HUDEP-2 (cell line): ENCODE results near the gene IGSF9.
"Not testable (repeated sequence)": the region's sequence is repeated elsewhere in the genome, so short reads cannot be mapped to it uniquely, and the experiment has no call there.

ENCODE experiments used
- DNase-seq, 76 experiments: peaks; one replicate each; lab custom pipeline; 2025; ENCODE audit not compliant: unreplicated experiment in 76 of 76; lab: John Stamatoyannopoulos, UW

The IGSF9 gene

GRCh38 chr1:159904036-159904435 is 41.4 kb downstream of the IGSF9 start:
- not testable (repeated sequence) for DNase-seq

- DNase-seq = no peak
Measured at GRCh38 chr1:159902541-159902940, 42.9 kb downstream of the IGSF9 start.

GRCh38 chr1:159900755-159901360 is 44.6 kb downstream of the IGSF9 start:
- DNase-seq = peak in 5 of 76 experiments; percentile 6 to 18 (median 15)

- peak in 72 of 76 experiments; percentile 6 to 87 (median 70) for DNase-seq
Measured at GRCh38 chr1:159900086-159900680, 45.2 kb downstream of the IGSF9 start, which contains the start of gene CFAP45. TSS of gene CFAP45 (minus strand) at chr1:159900165. CDS start at chr1:159900098, 67 bp downstream.

GRCh38 chr1:159899634-159900033 is 45.8 kb downstream of the IGSF9 start:
- DNase-seq = not testable (repeated sequence)

- no peak for DNase-seq
Measured at GRCh38 chr1:159898527-159898926, 46.9 kb downstream of the IGSF9 start.

- DNase-seq = no peak
Measured at GRCh38 chr1:159897962-159898361, 47.5 kb downstream of the IGSF9 start.

GRCh38 chr1:159896546-159896930 is 48.9 kb downstream of the IGSF9 start:
- peak in 1 of 76 experiments; percentile 11 for DNase-seq

GRCh38 chr1:159895836-159896545 is 49.4 kb downstream of the IGSF9 start:
- DNase-seq = no peak

GRCh38 chr1:159895286-159895685 is 50.1 kb downstream of the IGSF9 start:
- no peak for DNase-seq

- DNase-seq = peak in 2 of 76 experiments; percentile 4 to 7
Measured at GRCh38 chr1:159892944-159893343, 52.5 kb downstream of the IGSF9 start.

- DNase-seq = peak in 71 of 76 experiments; percentile 9 to 83 (median 66)
Measured at GRCh38 chr1:159891275-159892157, 53.9 kb downstream of the IGSF9 start.

GRCh38 chr1:159890390-159890789 is 55.0 kb downstream of the IGSF9 start:
- no peak for DNase-seq

- DNase-seq = peak in 2 of 76 experiments; percentile 7 to 11
Measured at GRCh38 chr1:159889821-159890252, 55.6 kb downstream of the IGSF9 start.

GRCh38 chr1:159889202-159889601 is 56.2 kb downstream of the IGSF9 start:
- no peak for DNase-seq

GRCh38 chr1:159884296-159884695 is 61.1 kb downstream of the IGSF9 start:
- no peak for DNase-seq

- no peak for DNase-seq
Measured at GRCh38 chr1:159883134-159883533, 62.3 kb downstream of the IGSF9 start.

GRCh38 chr1:159882527-159882862 is 62.9 kb downstream of the IGSF9 start:
- DNase-seq = no peak

GRCh38 chr1:159881622-159882526 is 63.5 kb downstream of the IGSF9 start:
- DNase-seq = peak in 7 of 76 experiments; percentile 2 to 26 (median 15)

GRCh38 chr1:159880430-159880829 is 65.0 kb downstream of the IGSF9 start:
- DNase-seq = no peak
